Endothelial cell of umbilical vein (primary cell): Measurements from ENCODE around the gene AKAP12. TPM values are rescaled to one million over a fixed set of nuclear protein-coding genes. Genes with fewer than 3 reads are reported as not detected.
A peak's percentile ranks its signal among the peaks of the same experiment; 100 is the strongest.

Experiments used
- BruUV-seq: library from RNA; stranded (reverse); fragments of 400-500 nt; replicated peaks from 2 replicates; lab custom pipeline; 2021; lab: Mats Ljungman, UMichigan
- CTCF ChIA-PET: fragments of 300-600, 350-600 bp; sonication (Branson Sonifier 250); formaldehyde crosslinking; loops from one replicate; lab custom pipeline; 2021; ENCODE audit warnings: antibody characterized with exemption, inconsistent platforms; lab: Charles Lee
- POLR2A ChIA-PET: fragments of 300-600, 350-600 bp; sonication (Branson Sonifier 250); formaldehyde crosslinking; loops from one replicate; lab custom pipeline; 2021; ENCODE audit warnings: antibody characterized with exemption, inconsistent platforms; lab: Charles Lee
- DNase-seq: peaks from one replicate; pipeline ENCODE4 v3.0.0-alpha.2; 2011; ENCODE audit warnings: low read depth, low spot score
- FAIRE-seq: peaks from 2 replicates; lab custom pipeline; 2011; peaks lifted over from hg19 to GRCh38; lab: Jason Lieb, UNC
- H2AFZ ChIP-seq: 2 replicates; pipeline ENCODE4 v1.6.0; 2012; ENCODE audit warnings: low read depth, low read length, control low read depth, inconsistent platforms
- H3K27ac ChIP-seq: 2 replicates; pipeline ENCODE4 v1.5.1; 2011; ENCODE audit warnings: low read depth, mild to moderate bottlenecking, control low read depth, low read length, moderate library complexity; ENCODE audit not compliant: insufficient read depth
- H3K27me3 ChIP-seq, 2 experiments: 2 replicates each; pipeline versions ENCODE4 v1.6.0 to v1.6.1; 2011; ENCODE audit warnings: low read length in 2 of 2, mixed read lengths in 1 of 2; ENCODE audit not compliant: control insufficient read depth in 2 of 2, insufficient read depth in 2 of 2
- H3K36me3 ChIP-seq, 2 experiments: 2 replicates in 1 of 2; 3 replicates in 1 of 2; pipeline ENCODE4 v1.5.1; 2011; ENCODE audit warnings: low read length in 2 of 2, mild to moderate bottlenecking in 1 of 2, moderate library complexity in 1 of 2; ENCODE audit not compliant: control insufficient read depth in 2 of 2, insufficient read depth in 2 of 2; ENCODE audit errors: extremely low read depth in 1 of 2
- H3K4me1 ChIP-seq: 3 replicates; pipeline ENCODE4 v1.5.1; 2011; ENCODE audit warnings: mild to moderate bottlenecking, low read length; ENCODE audit not compliant: control insufficient read depth, insufficient read depth; ENCODE audit errors: extremely low read depth
- H3K4me2 ChIP-seq: 2 replicates; pipeline ENCODE4 v1.6.1; 2011; ENCODE audit warnings: low read length, control low read depth, mixed read lengths; ENCODE audit not compliant: insufficient read depth
- H3K4me3 ChIP-seq, 3 experiments: fragments of 200-600 bp in 1 of 3; sonication (generic), shearing (Covaris generic) in 1 of 3; replicated peaks in 1 of 3; 2 replicates each; pipeline ENCODE4 v1.5.1; 2011 to 2016; ENCODE audit warnings: control low read depth in 3 of 3, low read length in 3 of 3, mild to moderate bottlenecking in 2 of 3, inconsistent platforms in 1 of 3, low read depth in 1 of 3, moderate library complexity in 1 of 3; ENCODE audit not compliant: insufficient read depth in 1 of 3
- H3K79me2 ChIP-seq: 2 replicates; pipeline ENCODE4 v1.6.0; 2012; ENCODE audit warnings: low read length, inconsistent platforms; ENCODE audit not compliant: control insufficient read depth, insufficient read depth
- H3K9ac ChIP-seq: replicated peaks from 2 replicates; pipeline ENCODE3; 2011; ENCODE audit warnings: low read length, control low read depth; ENCODE audit not compliant: insufficient read depth; ENCODE audit errors: extremely low read depth
- H3K9me1 ChIP-seq: replicated peaks from 3 replicates; pipeline ENCODE4 v1.6.0; 2011; ENCODE audit warnings: mild to moderate bottlenecking, low read length; ENCODE audit not compliant: control insufficient read depth, insufficient read depth; ENCODE audit errors: extremely low read depth
- H3K9me3 ChIP-seq: replicated peaks from 2 replicates; pipeline ENCODE4 v1.5.1; 2012; ENCODE audit warnings: low read length, inconsistent platforms; ENCODE audit not compliant: control insufficient read depth, insufficient read depth
- H4K20me1 ChIP-seq: replicated peaks from 2 replicates; pipeline ENCODE3; 2011; ENCODE audit warnings: mild to moderate bottlenecking, low read length; ENCODE audit not compliant: control insufficient read depth, insufficient read depth; ENCODE audit errors: extremely low read depth
- CTCF ChIP-seq, 2 donors: IDR thresholded peaks; 1 replicate in 1 of 2; 2 replicates in 1 of 2; pipeline ENCODE4 v1.5.1; 2011; ENCODE audit warnings: low read length in 2 of 2, mild to moderate bottlenecking in 2 of 2, moderate library complexity in 2 of 2, control low read depth in 1 of 2, inconsistent platforms in 1 of 2, low read depth in 1 of 2; ENCODE audit not compliant: insufficient read depth in 1 of 2; ENCODE audit errors: extremely low read depth in 1 of 2
- EZH2 ChIP-seq: IDR thresholded peaks from 2 replicates; pipeline ENCODE4 v1.6.1; 2012; ENCODE audit warnings: borderline replicate concordance, low read depth, mild to moderate bottlenecking, moderate library complexity, low read length, inconsistent platforms; ENCODE audit not compliant: severe bottlenecking
- FOS ChIP-seq: IDR thresholded peaks from 2 replicates; pipeline ENCODE4 v1.6.1; 2011; ENCODE audit warnings: mild to moderate bottlenecking, low read length, moderate library complexity, borderline replicate concordance; ENCODE audit not compliant: insufficient read depth
- JUN ChIP-seq: IDR thresholded peaks from 2 replicates; pipeline ENCODE4 v1.6.1; 2011; ENCODE audit warnings: borderline replicate concordance, low read depth; ENCODE audit not compliant: insufficient read length, insufficient read depth
- MYC ChIP-seq: IDR thresholded peaks from one replicate; pipeline ENCODE4 v1.6.1; 2011; ENCODE audit warnings: mild to moderate bottlenecking, low read depth, low read length
- POLR2A ChIP-seq: IDR thresholded peaks from 2 replicates; pipeline ENCODE4 v1.6.1; 2012; ENCODE audit warnings: low read depth, mild to moderate bottlenecking, control low read depth, low read length
- POLR2AphosphoS5 ChIP-seq: IDR thresholded peaks from 2 replicates; pipeline ENCODE4 v1.6.1; 2012; ENCODE audit warnings: low read depth, mild to moderate bottlenecking, control low read depth, low read length, moderate library complexity; ENCODE audit not compliant: insufficient read depth
- dilution Hi-C: fragments of 300-500 bp; cut with MboI; formaldehyde crosslinking; loops from one replicate; pipeline ENCODE4 v1.15.0; 2019; ENCODE audit warnings: low sequenced_read_pairs; ENCODE audit not compliant: extremely low pct_ligation_motif_present
- intact Hi-C: fragments of 100-400 bp; cut with micrococcal nuclease; formaldehyde crosslinking; loops from one replicate; pipeline ENCODE4 v1.10.0; 2022
- polyA plus RNA-seq, 4 experiments: library from polyadenylated mRNA; depleted of rRNA in 3 of 4; stranded (reverse) in 3 of 4; unstranded in 1 of 4; fragments of >200 nt; gene quantifications; 2 replicates each; pipeline versions ENCODE4 v1.2.1 to v1.2.3, GENCODE V29; 2011 to 2012; ENCODE audit warnings: missing spikeins in 1 of 4
- total RNA-seq: library from RNA; stranded (reverse); gene quantifications from 2 replicates; pipeline ENCODE4 v1.2.3, GENCODE V29; 2021
- TF ChIP-seq, protein P1 (sequence below): IDR thresholded peaks from 2 replicates; pipeline ENCODE4 v1.6.1; 2011; ENCODE audit not compliant: insufficient read depth, insufficient read length

AKAP12 gene
- total and polyA plus RNA-seq, 2 donors (not counting 3 experiments of a cell fraction or from before 2014, with no cell fraction given) = 46.9 to 340 TPM

DNA sequence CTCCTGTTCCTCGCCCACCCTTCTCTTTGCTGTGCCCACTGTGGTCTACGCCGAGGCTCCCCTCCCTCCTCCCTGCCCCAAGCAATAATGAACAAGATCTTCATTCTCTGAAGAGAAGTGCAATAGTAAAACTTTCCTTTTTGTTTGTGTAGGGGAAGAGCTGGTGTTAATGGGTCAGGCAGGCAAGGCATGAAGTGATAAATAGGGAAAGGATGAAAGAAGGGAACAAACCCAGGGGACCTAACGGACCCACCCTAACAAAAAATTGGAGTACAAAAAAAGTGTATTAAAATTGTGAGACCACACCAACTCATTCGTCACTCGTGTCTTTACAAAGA, 84.7 kb downstream of the AKAP12 start:
- no peak for TF ChIP-seq MYC
- no peak for TF ChIP-seq JUN
- no peak for TF ChIP-seq EZH2
- Histone ChIP-seq H3K36me3 (no peaks in the 10 kb centered on the region), H3K9me3 (no peaks in the 10 kb centered on the region), H3K9me1 (no peaks in the 10 kb centered on the region), H3K79me2 (peaks cover 54% of the 10 kb centered on the region), H3K4me2 (peak overlapping the region; percentile 71), H3K4me3 (peak overlapping the region in 1 of 3 experiments; percentile 93), H3K27me3 (no peaks in the 10 kb centered on the region), H3K4me1 (peaks cover 26% of the 10 kb centered on the region), H4K20me1 (no peaks in the 10 kb centered on the region), H2AFZ (peak overlapping the region; percentile 21), H3K27ac (peak overlapping the region; percentile 80), H3K9ac (peak overlapping the region; percentile 97)
- DNase-seq (no peak), FAIRE-seq (no peak)
- intact Hi-C loops (loop anchor here (1.0 to 5.0 kb wide), 11 partner anchors 38 to 432 kb away; no protein-coding TSS in a partner anchor), dilution Hi-C loops (no loop called here)
- BruUV-seq = no TSS peak
- ChIA-PET POLR2A (interaction anchor here (0.6 to 1.8 kb wide), 4 partner anchors 310 to 433 kb away, joined by 3 to 11 read pairs (median 4); no protein-coding TSS in a partner anchor), CTCF (interaction anchor here (0.7 to 9.2 kb wide), 73 partner anchors 8 to 507 kb away, joined by 3 to 284 read pairs (median 5); partner anchors contain the start of gene AKAP12)

- Histone ChIP-seq H3K9ac (peak overlapping the region; percentile 97), H3K4me2 (peak overlapping the region; percentile 96), H3K4me1 (peaks cover 26% of the 10 kb centered on the region), H4K20me1 (no peaks in the 10 kb centered on the region), H2AFZ (peak overlapping the region; percentile 4), H3K36me3 (no peaks in the 10 kb centered on the region), H3K79me2 (peaks cover 63% of the 10 kb centered on the region), H3K27ac (peak overlapping the region; percentile 80), H3K27me3 (no peaks in the 10 kb centered on the region), H3K9me1 (no peaks in the 10 kb centered on the region), H3K9me3 (no peaks in the 10 kb centered on the region), H3K4me3 (peak overlapping the region; percentile 25 to 93 (median 55))
- dilution Hi-C loops = no loop called here
- no TSS peak for BruUV-seq
- peak; percentile 56 for FAIRE-seq
- intact Hi-C loops = loop anchor here (1.0 to 2.0 kb wide), 4 partner anchors 185 to 344 kb away; no protein-coding TSS in a partner anchor
- peak; percentile 89 for DNase-seq
- CTCF ChIA-PET = interaction anchor here (0.8 to 9.2 kb wide), 45 partner anchors 10 to 508 kb away, joined by 3 to 284 read pairs (median 8); partner anchors contain the start of gene AKAP12
- POLR2A ChIA-PET = interaction anchor here (0.7 to 1.8 kb wide), 7 partner anchors 85 to 459 kb away, joined by 3 to 12 read pairs (median 3); no protein-coding TSS in a partner anchor
- no peak for TF ChIP-seq FOS
- no peak for TF ChIP-seq CTCF (IDR thresholded peaks at IDR 0.05; ENCODE audit: extremely low read depth in 1 of 2, insufficient read depth in 1 of 2, low read depth in 1 of 2, low read length in 2 of 2)
- TF ChIP-seq POLR2A = no peak
- TF ChIP-seq, protein P1, sequence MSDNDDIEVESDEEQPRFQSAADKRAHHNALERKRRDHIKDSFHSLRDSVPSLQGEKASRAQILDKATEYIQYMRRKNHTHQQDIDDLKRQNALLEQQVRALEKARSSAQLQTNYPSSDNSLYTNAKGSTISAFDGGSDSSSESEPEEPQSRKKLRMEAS = peak; percentile 77
- TF ChIP-seq POLR2AphosphoS5 = peak; percentile 67
- TF ChIP-seq MYC = no peak
- no peak for TF ChIP-seq EZH2
Observed at GRCh38 chr6:151325075-151326050, 85.6 kb downstream of the AKAP12 start.
